A673 (cell line): ENCODE data around the gene COPS6. TPM values are rescaled to one million over a fixed set of nuclear protein-coding genes. Genes with fewer than 3 reads are reported as not detected.

Source experiments
- BruUV-seq: library from RNA; stranded (reverse); fragments of 400-500 nt; replicated peaks from 2 replicates; lab custom pipeline; 2021; lab: Mats Ljungman, UMichigan
- CTCF ChIA-PET: fragments of 300-600 bp; sonication (Branson Sonifier 250); formaldehyde crosslinking; loops from one replicate; lab custom pipeline; 2022; ENCODE audit warnings: antibody characterized with exemption; lab: Charles Lee
- POLR2A ChIA-PET: fragments of 300-600 bp; sonication (Branson Sonifier 250); formaldehyde crosslinking; loops from one replicate; lab custom pipeline; 2022; ENCODE audit warnings: antibody characterized with exemption; ENCODE audit not compliant: low non-redundant PET; lab: Charles Lee
- DNase-seq: peaks from one replicate; pipeline ENCODE4 v3.0.0-alpha.2; 2015; ENCODE audit warnings: low spot score
- H3K27ac ChIP-seq: fragments of 200-600 bp; sonication (generic); 2 replicates; pipeline ENCODE4 v1.5.1; 2016; ENCODE audit warnings: mixed run types, low read depth, mild to moderate bottlenecking, mixed read lengths, antibody characterized with exemption, low read length; ENCODE audit not compliant: poor library complexity, severe bottlenecking
- H3K27me3 ChIP-seq: fragments of 200-600 bp; sonication (generic); replicated peaks from 2 replicates; pipeline ENCODE4 v1.6.1; 2017; ENCODE audit warnings: mixed run types, low read depth, mild to moderate bottlenecking, mixed read lengths, antibody characterized with exemption, low read length; ENCODE audit not compliant: insufficient read depth, poor library complexity
- H3K36me3 ChIP-seq: fragments of 200-600 bp; sonication (generic); 2 replicates; pipeline ENCODE4 v1.6.1; 2016; ENCODE audit warnings: mixed run types, mild to moderate bottlenecking, mixed read lengths, antibody characterized with exemption, low read length; ENCODE audit not compliant: insufficient read depth, poor library complexity, severe bottlenecking
- H3K4me1 ChIP-seq: fragments of 200-600 bp; sonication (generic); 2 replicates; pipeline ENCODE4 v1.6.1; 2017; ENCODE audit warnings: mixed run types, mild to moderate bottlenecking, mixed read lengths, antibody characterized with exemption, low read length; ENCODE audit not compliant: insufficient read depth, poor library complexity, severe bottlenecking
- H3K4me3 ChIP-seq: fragments of 200-600 bp; sonication (generic); 2 replicates; pipeline ENCODE4 v1.5.1; 2016; ENCODE audit warnings: low read depth, mixed run types, mild to moderate bottlenecking, mixed read lengths, low read length; ENCODE audit not compliant: poor library complexity, severe bottlenecking
- H3K9me3 ChIP-seq: fragments of 200-600 bp; sonication (generic); 2 replicates; pipeline ENCODE4 v1.6.1; 2016; ENCODE audit warnings: mixed run types, low read depth, mild to moderate bottlenecking, mixed read lengths, antibody characterized with exemption, low read length; ENCODE audit not compliant: poor library complexity, severe bottlenecking
- CTCF ChIP-seq: fragments of 300-800, 200-600 bp; sonication (generic); conservative IDR thresholded peaks from 2 replicates; pipeline ENCODE4 v1.5.1; 2017; ENCODE audit warnings: low read depth, mild to moderate bottlenecking, antibody characterized with exemption, low read length, moderate library complexity, mixed read lengths
- EZH2 ChIP-seq: fragments of 200-600 bp; sonication (generic); IDR thresholded peaks from 2 replicates; pipeline ENCODE4 v1.6.1; 2017; ENCODE audit warnings: borderline replicate concordance, low read depth, mild to moderate bottlenecking, mixed read lengths, antibody characterized with exemption, low read length; ENCODE audit not compliant: poor library complexity, severe bottlenecking
- intact Hi-C: fragments of 100-400 bp; cut with micrococcal nuclease; formaldehyde crosslinking; loops from one replicate; pipeline ENCODE4 v1.10.0; 2022; ENCODE audit not compliant: unreplicated experiment
- total RNA-seq: library from RNA; stranded (reverse); gene quantifications from 2 replicates; pipeline ENCODE4 v1.2.3, GENCODE V29; 2021

Gene COPS6
- total RNA-seq, 1 experiment from 2014 or later: 166 TPM

GRCh38 chr7:100077205-100077604 lies 11.6 kb upstream of the COPS6 start:
- Histone ChIP-seq H3K27ac (no peak overlapping the region), H3K4me3 (no peak overlapping the region), H3K9me3 (peaks cover 26% of the 10 kb centered on the region), H3K36me3 (peaks cover 78% of the 10 kb centered on the region), H3K4me1 (peaks cover 4% of the 10 kb centered on the region), H3K27me3 (no peaks in the 10 kb centered on the region)
- BruUV-seq: no TSS peak
- no peak for DNase-seq
- CTCF ChIA-PET: no interaction called here
- TF ChIP-seq CTCF: no peak
- no peak for TF ChIP-seq EZH2
- POLR2A ChIA-PET: interaction anchor here (0.6 kb wide), 1 partner anchor 130 kb away, joined by 17 read pairs; no protein-coding TSS in a partner anchor
- intact Hi-C loops: no loop called here

DNA sequence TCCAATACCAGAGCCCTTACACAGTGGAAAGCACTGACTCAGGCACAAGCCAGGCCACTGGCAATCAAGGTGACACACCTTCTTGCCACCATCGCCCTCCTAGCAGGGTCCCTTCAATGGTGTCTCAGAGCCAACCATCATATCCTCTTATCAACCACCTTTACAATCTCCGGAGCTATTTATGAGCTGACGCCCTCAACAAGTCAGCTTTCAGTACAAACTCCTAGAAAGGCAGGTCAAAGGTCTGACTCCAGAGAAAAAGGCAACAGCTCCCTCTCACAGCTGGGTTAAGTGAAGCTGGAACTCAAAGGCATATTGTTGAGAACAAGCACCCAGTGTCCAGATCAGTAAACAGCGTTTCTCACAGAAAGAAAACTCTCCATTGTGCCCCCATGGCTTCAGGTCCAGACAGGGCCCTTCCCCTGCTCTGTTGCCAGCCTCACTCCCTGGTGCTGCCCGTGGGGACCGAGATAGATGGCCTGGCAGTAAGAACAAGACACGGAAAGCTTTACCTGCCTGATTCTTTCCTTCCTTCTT lies 9.7 kb upstream of the COPS6 start:
- Histone ChIP-seq H3K27ac (no peak overlapping the region), H3K36me3 (peaks cover 59% of the 10 kb centered on the region), H3K4me1 (peaks cover 4% of the 10 kb centered on the region), H3K27me3 (no peaks in the 10 kb centered on the region), H3K4me3 (no peak overlapping the region), H3K9me3 (peaks cover 8% of the 10 kb centered on the region)
- no peak for DNase-seq
- TF ChIP-seq CTCF (no peak), EZH2 (no peak)
- ChIA-PET CTCF (no interaction called here), POLR2A (no interaction called here)
- intact Hi-C loops: no loop called here
- BruUV-seq: no TSS peak

DNA sequence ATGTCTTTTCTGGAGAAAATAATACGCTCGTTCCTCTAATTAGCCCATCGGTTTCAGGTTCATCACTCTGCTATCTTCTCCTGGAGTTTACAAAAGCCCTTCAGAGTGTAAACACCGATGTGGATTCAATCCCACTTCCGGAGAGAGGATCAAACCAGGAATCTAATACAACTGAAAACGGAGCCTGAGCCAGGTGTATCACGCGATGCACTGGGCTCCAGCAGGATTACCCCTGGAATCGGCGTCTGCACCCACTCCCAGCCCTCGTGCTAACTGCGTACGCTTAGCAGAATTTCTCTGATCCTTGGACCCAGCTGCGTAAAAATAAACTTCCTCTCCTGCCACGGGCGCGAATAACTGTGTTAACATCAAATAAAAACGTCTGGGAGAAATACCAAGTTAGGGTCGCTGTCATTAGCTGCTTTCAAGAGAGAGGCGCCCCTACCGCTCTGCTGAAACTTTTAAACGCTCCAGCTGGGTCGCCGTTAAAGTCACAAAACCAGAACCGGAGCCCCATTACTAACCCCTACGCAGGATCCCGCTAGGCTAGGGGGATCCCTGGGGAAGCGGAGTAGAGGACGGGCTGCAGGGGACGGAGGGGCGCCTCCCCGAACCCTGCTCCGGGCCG lies 7.7 kb upstream of the COPS6 start:
- intact Hi-C loops: loop anchor here (5.0 kb wide), 1 partner anchor 84 kb away; no protein-coding TSS in a partner anchor
- ChIA-PET POLR2A (no interaction called here), CTCF (no interaction called here)

More for the DNA sequence above, 7.7 kb upstream of the COPS6 start:
- no peak for TF ChIP-seq EZH2
- TF ChIP-seq CTCF: no peak
- DNase-seq: no peak
- peaks cover 8% of the 10 kb centered on the region for H3K4me1 ChIP-seq
- TSS peak; percentile 71 for BruUV-seq
- H3K27ac ChIP-seq: peak overlapping the region; percentile 81
- peaks cover 40% of the 10 kb centered on the region for H3K36me3 ChIP-seq
- H3K4me3 ChIP-seq: peak overlapping the region; percentile 73
- no peaks in the 10 kb centered on the region for H3K9me3 ChIP-seq
- H3K27me3 ChIP-seq: no peaks in the 10 kb centered on the region
